IMR-90 (cell line): Measurements from ENCODE around the gene SGTB. TPM values are rescaled to one million over a fixed set of nuclear protein-coding genes. Genes with fewer than 3 reads are reported as not detected.
A peak's percentile ranks its signal among the peaks of the same experiment; 100 is the strongest.

Experiments
- ATAC-seq: fragments of 200-7000 bp; cut with Tn5 transposase; 2 replicates; pipeline ENCODE4 v1.9.1; 2020; ENCODE audit warnings: low read depth, mild to moderate bottlenecking, moderate library complexity
- BruUV-seq: library from RNA; stranded (reverse); fragments of 400-500 nt; replicated peaks from 2 replicates; lab custom pipeline; 2021; lab: Mats Ljungman, UMichigan
- CTCF ChIA-PET: fragments of 300-600 bp; formaldehyde crosslinking; extraction: SDS; loops from one replicate; lab custom pipeline; 2021; ENCODE audit warnings: antibody characterized with exemption; lab: Yijun Ruan, JAX
- POLR2A ChIA-PET: fragments of 300-600 bp; sonication (Branson Sonifier 250); formaldehyde crosslinking; loops from one replicate; lab custom pipeline; 2022; ENCODE audit warnings: antibody characterized with exemption; ENCODE audit not compliant: unreplicated experiment; lab: Charles Lee
- DNase-seq: peaks from one replicate; pipeline ENCODE4 v3.0.0; 2013
- H2AFZ ChIP-seq: replicated peaks from 2 replicates; pipeline ENCODE3; 2013; ENCODE audit warnings: low read length, mild to moderate bottlenecking; ENCODE audit not compliant: poor library complexity
- H2AK5ac ChIP-seq: 2 replicates; pipeline ENCODE4 v1.6.1; 2013; ENCODE audit warnings: low read depth, low read length, inconsistent platforms
- H2AK9ac ChIP-seq: replicated peaks from 2 replicates; pipeline ENCODE3; 2013; ENCODE audit warnings: mild to moderate bottlenecking, low read depth, low read length, moderate library complexity; ENCODE audit not compliant: poor library complexity
- H2BK120ac ChIP-seq: 2 replicates; pipeline ENCODE4 v1.6.1; 2013; ENCODE audit warnings: low read depth, low read length, inconsistent platforms
- H2BK15ac ChIP-seq: 3 replicates; pipeline ENCODE4 v1.6.1; 2013; ENCODE audit warnings: low read depth, low read length, inconsistent platforms
- H2BK20ac ChIP-seq: 2 replicates; pipeline ENCODE4 v1.6.1; 2013; ENCODE audit warnings: low read depth, mild to moderate bottlenecking, inconsistent platforms, low read length, moderate library complexity
- H2BK5ac ChIP-seq: 2 replicates; pipeline ENCODE4 v1.6.1; 2013; ENCODE audit warnings: mild to moderate bottlenecking, low read depth, low read length, inconsistent platforms; ENCODE audit not compliant: poor library complexity, severe bottlenecking
- H3K14ac ChIP-seq: replicated peaks from 2 replicates; pipeline ENCODE4 v1.6.1; 2013; ENCODE audit warnings: low read depth, low read length, inconsistent platforms
- H3K18ac ChIP-seq: 2 replicates; pipeline ENCODE4 v1.6.1; 2013; ENCODE audit warnings: low read depth, low read length, control low read depth
- H3K23ac ChIP-seq: 2 replicates; pipeline ENCODE4 v1.6.1; 2013; ENCODE audit warnings: low read depth, low read length, inconsistent platforms
- H3K27ac ChIP-seq: 2 replicates; pipeline ENCODE4 v1.5.1; 2013; ENCODE audit warnings: mild to moderate bottlenecking, control low read depth, low read length; ENCODE audit not compliant: insufficient read depth
- H3K27me3 ChIP-seq: 2 replicates; pipeline ENCODE4 v1.6.1; 2013; ENCODE audit warnings: low read length; ENCODE audit not compliant: control insufficient read depth, insufficient read depth
- H3K36me3 ChIP-seq: 2 replicates; pipeline ENCODE4 v1.6.1; 2013; ENCODE audit warnings: low read length, mixed read lengths; ENCODE audit not compliant: control insufficient read depth, insufficient read depth
- H3K4ac ChIP-seq: 2 replicates; pipeline ENCODE4 v1.6.1; 2013; ENCODE audit warnings: low read depth, low read length, inconsistent platforms
- H3K4me1 ChIP-seq: 2 replicates; pipeline ENCODE4 v1.6.1; 2013; ENCODE audit warnings: low read length, mixed read lengths; ENCODE audit not compliant: control insufficient read depth, insufficient read depth
- H3K4me2 ChIP-seq: 2 replicates; pipeline ENCODE4 v1.6.1; 2013; ENCODE audit warnings: low read depth, mild to moderate bottlenecking, control low read depth, low read length, moderate library complexity
- H3K4me3 ChIP-seq: 2 replicates; pipeline ENCODE4 v1.5.1; 2013; ENCODE audit warnings: low read depth, mild to moderate bottlenecking, control low read depth, low read length, moderate library complexity; ENCODE audit not compliant: insufficient read depth
- H3K56ac ChIP-seq: 2 replicates; pipeline ENCODE4 v1.6.1; 2013; ENCODE audit warnings: low read length, inconsistent platforms; ENCODE audit not compliant: insufficient read depth; ENCODE audit errors: extremely low read depth
- H3K79me1 ChIP-seq, 2 experiments: 2 replicates each; pipeline ENCODE4 v1.6.1; 2013; ENCODE audit warnings: low read length in 2 of 2, inconsistent platforms in 1 of 2, low read depth in 1 of 2
- H3K9ac ChIP-seq: 2 replicates; pipeline ENCODE4 v1.6.1; 2013; ENCODE audit warnings: low read depth, low read length, control low read depth
- H3K9me1 ChIP-seq: 2 replicates; pipeline ENCODE4 v1.6.1; 2013; ENCODE audit warnings: low read length, inconsistent platforms; ENCODE audit not compliant: insufficient read depth
- H3K9me3 ChIP-seq: 2 replicates; pipeline ENCODE4 v1.6.1; 2013; ENCODE audit warnings: low read length; ENCODE audit not compliant: control insufficient read depth, insufficient read depth
- H4K20me1 ChIP-seq: 2 replicates; pipeline ENCODE4 v1.6.1; 2013; ENCODE audit warnings: low read length, inconsistent platforms; ENCODE audit not compliant: insufficient read depth
- H4K5ac ChIP-seq: 2 replicates; pipeline ENCODE4 v1.6.1; 2013; ENCODE audit warnings: mild to moderate bottlenecking, low read depth, low read length, control low read depth
- H4K8ac ChIP-seq, 2 experiments: 2 replicates each; pipeline ENCODE4 v1.6.1; 2013; ENCODE audit warnings: low read depth in 2 of 2, low read length in 2 of 2, control low read depth in 1 of 2, inconsistent platforms in 1 of 2
- H4K91ac ChIP-seq: 2 replicates; pipeline ENCODE4 v1.6.1; 2013; ENCODE audit warnings: low read depth, low read length, inconsistent platforms; ENCODE audit not compliant: insufficient read depth
- CEBPB ChIP-seq: IDR thresholded peaks from 2 replicates; pipeline ENCODE4 v1.6.1; 2012; ENCODE audit warnings: low read depth, low read length, improper control_type of control experiment
- MAFK ChIP-seq: IDR thresholded peaks from 2 replicates; pipeline ENCODE4 v1.6.1; 2012; ENCODE audit warnings: low read depth, low read length, improper control_type of control experiment
- WGBS, 2 experiments: methylation state at CpG; one replicate each; pipeline versions ENCODE4 v1.1.5 to v1.1.7; 2013; ENCODE audit warnings: missing lambda C conversion rate in 2 of 2; ENCODE audit not compliant: insufficient read length in 1 of 2; ENCODE audit errors: extremely low coverage in 2 of 2; 5-methylcytosine and 5-hydroxymethylcytosine counted together
- dilution Hi-C: fragments of 300-500 bp; cut with HindIII; formaldehyde crosslinking; loops from one replicate; pipeline ENCODE4 v1.14.3; 2018; ENCODE audit warnings: low sequenced_read_pairs; ENCODE audit not compliant: unreplicated experiment
- in situ Hi-C: fragments of 300-500 bp; cut with MboI; formaldehyde crosslinking; loops from 3 replicates; pipeline ENCODE4 v1.14.3; 2019; ENCODE audit warnings: low sequenced_read_pairs, inconsistent platforms, mixed read lengths
- intact Hi-C: fragments of 100-400 bp; cut with micrococcal nuclease; formaldehyde crosslinking; loops from 2 replicates; pipeline ENCODE4 v1.10.0; 2022
- polyA plus RNA-seq, 3 experiments: library from polyadenylated mRNA; depleted of rRNA; stranded (reverse); fragments of >200 nt; gene quantifications; 2 replicates each; pipeline ENCODE4 v1.2.3, GENCODE V29; 2012; ENCODE audit warnings: low replicate concordance in 1 of 3
- total RNA-seq: library from RNA; depleted of rRNA; stranded (reverse); fragments of >200 nt; gene quantifications from 2 replicates; pipeline ENCODE4 v1.2.3, GENCODE V29; 2012
- TF ChIP-seq, protein P1 (sequence below): conservative IDR thresholded peaks from 2 replicates; pipeline ENCODE4 v1.5.1; 2012; ENCODE audit warnings: mild to moderate bottlenecking, low read depth, low read length, improper control_type of control experiment

SGTB gene
- total and polyA plus RNA-seq, 2 of the 4 experiments (the other 2 are of a cell fraction): 7.5 to 15.1 TPM

- Histone ChIP-seq H2BK15ac (no peak overlapping the region), H3K27me3 (no peaks in the 10 kb centered on the region), H2AFZ (no peak overlapping the region), H3K4me1 (peaks cover 8% of the 10 kb centered on the region), H2BK20ac (peak overlapping the region; percentile 49; the same call in 1 of the 2 replicates), H4K5ac (no peak overlapping the region), H3K9ac (no peak overlapping the region), H4K20me1 (no peaks in the 10 kb centered on the region), H3K56ac (no peak overlapping the region), H4K91ac (no peak overlapping the region), H3K18ac (peak overlapping the region; percentile 45; the same call in 1 of the 2 replicates), H3K9me3 (no peaks in the 10 kb centered on the region), H4K8ac (0 out of 4 replicates have a peak overlapping the region, but pooled peaks of 1 of the 2 experiments have one; percentile 11), H3K4me2 (no peak overlapping the region), H3K4me3 (no peak overlapping the region), H3K14ac (no peak overlapping the region), H3K4ac (0 out of 2 replicates have a peak overlapping the region, but pooled peaks have one; percentile 16), H2BK5ac (peak overlapping the region; percentile 73), H2BK120ac (no peak overlapping the region), H2AK5ac (no peak overlapping the region), H2AK9ac (no peak overlapping the region), H3K79me1 (peaks cover 2 to 11% of the 10 kb centered on the region in 2 experiments; a peak in 2 of 4 replicates), H3K36me3 (peaks cover 4% of the 10 kb centered on the region; the same call in 1 of the 2 replicates), H3K9me1 (no peaks in the 10 kb centered on the region), H3K23ac (no peak overlapping the region), H3K27ac (peak overlapping the region; percentile 54; the same call in 1 of the 2 replicates)
- dilution Hi-C loops (no loop called here), in situ Hi-C loops (no loop called here), intact Hi-C loops (no loop called here)
- peak; percentile 95 for ATAC-seq
- TF ChIP-seq, protein P1, sequence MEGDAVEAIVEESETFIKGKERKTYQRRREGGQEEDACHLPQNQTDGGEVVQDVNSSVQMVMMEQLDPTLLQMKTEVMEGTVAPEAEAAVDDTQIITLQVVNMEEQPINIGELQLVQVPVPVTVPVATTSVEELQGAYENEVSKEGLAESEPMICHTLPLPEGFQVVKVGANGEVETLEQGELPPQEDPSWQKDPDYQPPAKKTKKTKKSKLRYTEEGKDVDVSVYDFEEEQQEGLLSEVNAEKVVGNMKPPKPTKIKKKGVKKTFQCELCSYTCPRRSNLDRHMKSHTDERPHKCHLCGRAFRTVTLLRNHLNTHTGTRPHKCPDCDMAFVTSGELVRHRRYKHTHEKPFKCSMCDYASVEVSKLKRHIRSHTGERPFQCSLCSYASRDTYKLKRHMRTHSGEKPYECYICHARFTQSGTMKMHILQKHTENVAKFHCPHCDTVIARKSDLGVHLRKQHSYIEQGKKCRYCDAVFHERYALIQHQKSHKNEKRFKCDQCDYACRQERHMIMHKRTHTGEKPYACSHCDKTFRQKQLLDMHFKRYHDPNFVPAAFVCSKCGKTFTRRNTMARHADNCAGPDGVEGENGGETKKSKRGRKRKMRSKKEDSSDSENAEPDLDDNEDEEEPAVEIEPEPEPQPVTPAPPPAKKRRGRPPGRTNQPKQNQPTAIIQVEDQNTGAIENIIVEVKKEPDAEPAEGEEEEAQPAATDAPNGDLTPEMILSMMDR: no peak
- no peak for TF ChIP-seq MAFK
- peak; percentile 89 for TF ChIP-seq CEBPB
- no CpG with 5 or more reads among the region's 1 CpG for WGBS, 2 experiments
- ChIA-PET POLR2A (no interaction called here), CTCF (interaction anchor here (1.5 kb wide), 1 partner anchor 9 kb away, joined by 8 read pairs; no protein-coding TSS in a partner anchor)
- DNase-seq: peak; percentile 88
- BruUV-seq: no TSS peak
Measured at GRCh38 chr5:65672796-65673195, 49.1 kb downstream of the SGTB start.
